Midbrain (tissue), 1 donor: Measurements from ENCODE around the gene ACSF2.
A peak's percentile ranks its signal among the peaks of the same experiment; 100 is the strongest.

ENCODE experiments used
- DNase-seq: peaks from one replicate; lab custom pipeline; 2025; lab: John Stamatoyannopoulos, UW

Gene ACSF2

GRCh38 chr17:50501054-50501453 is 75.0 kb downstream of the ACSF2 start:
- DNase-seq, result no peak

GRCh38 chr17:50502301-50502990 is 76.4 kb downstream of the ACSF2 start:
- no peak for DNase-seq

- no peak for DNase-seq
Measured at GRCh38 chr17:50505591-50506130, 79.6 kb downstream of the ACSF2 start.

- DNase-seq, result no peak
Measured at GRCh38 chr17:50506298-50506697, 80.3 kb downstream of the ACSF2 start.

GRCh38 chr17:50507871-50508572 is 82.0 kb downstream of the ACSF2 start, which contains the start of gene MYCBPAP:
TSS of gene MYCBPAP (plus strand) at chr17:50508439. CDS start at chr17:50508675, 236 bp downstream.
- peak; percentile 70 for DNase-seq

- no peak for DNase-seq
Measured at GRCh38 chr17:50508573-50509460, 82.8 kb downstream of the ACSF2 start.

- DNase-seq, result no peak
Measured at GRCh38 chr17:50511058-50511457, 85.0 kb downstream of the ACSF2 start.

GRCh38 chr17:50513495-50513894 is 87.5 kb downstream of the ACSF2 start:
- no peak for DNase-seq

GRCh38 chr17:50514388-50514787 is 88.4 kb downstream of the ACSF2 start:
- no peak for DNase-seq

GRCh38 chr17:50514936-50515702 is 89.1 kb downstream of the ACSF2 start:
- DNase-seq, result no peak

GRCh38 chr17:50517011-50517410 is 91.0 kb downstream of the ACSF2 start:
- no peak for DNase-seq

GRCh38 chr17:50517504-50518383 is 91.7 kb downstream of the ACSF2 start:
- no peak for DNase-seq

- DNase-seq, result no peak
Measured at GRCh38 chr17:50518384-50519023, 92.5 kb downstream of the ACSF2 start.

- DNase-seq, result no peak
Measured at GRCh38 chr17:50519141-50519834, 93.3 kb downstream of the ACSF2 start.

- DNase-seq, result no peak
Measured at GRCh38 chr17:50520483-50520882, 94.5 kb downstream of the ACSF2 start.

- no peak for DNase-seq
Measured at GRCh38 chr17:50521514-50521913, 95.5 kb downstream of the ACSF2 start.

- DNase-seq, result no peak
Measured at GRCh38 chr17:50522766-50523165, 96.7 kb downstream of the ACSF2 start.

GRCh38 chr17:50523208-50523607 is 97.2 kb downstream of the ACSF2 start:
- DNase-seq, result no peak
